ENCODE results near the gene POLR3C.
A peak's percentile ranks its signal among the peaks of the same experiment; 100 is the strongest.
"Not testable (repeated sequence)": the region's sequence is repeated elsewhere in the genome, so short reads cannot be mapped to it uniquely, and the experiment has no call there.

Gene POLR3C

DNA sequence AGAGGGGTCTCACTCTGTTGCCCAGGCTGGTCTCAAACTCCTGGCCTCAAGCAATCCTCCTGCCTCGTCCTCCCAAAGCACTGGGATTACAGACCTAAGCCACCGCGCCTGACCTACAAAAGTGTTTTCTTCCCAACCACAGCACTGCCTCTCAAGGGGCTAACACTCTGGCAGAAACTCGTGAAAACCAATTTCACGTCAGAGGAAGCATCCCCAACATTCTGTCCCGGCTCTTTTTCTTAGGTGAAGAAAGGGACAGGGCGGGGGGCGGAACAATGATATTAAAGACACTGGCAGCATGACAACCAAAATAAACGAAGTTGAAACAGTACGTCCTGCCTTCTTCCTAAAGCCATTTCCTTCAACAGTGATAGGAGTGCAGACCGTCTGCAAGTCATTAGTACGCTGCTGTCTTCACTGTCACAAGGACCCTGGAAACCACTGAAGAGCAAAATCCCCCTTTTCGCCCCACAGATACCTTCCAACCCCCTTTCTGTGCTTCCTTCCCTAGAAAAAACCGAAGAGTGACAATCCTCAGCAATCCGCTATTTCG lies 1.1 kb upstream of the POLR3C start:
- H3K4me1 ChIP-seq; H3K4me3 ChIP-seq (ENCODE audit: low read depth, low read length); DNase-seq; H3K9me3 ChIP-seq; H3K27me3 ChIP-seq: not testable (repeated sequence)
- H3K36me3 ChIP-seq = peaks cover 24% of the 10 kb centered on the region

DNA sequence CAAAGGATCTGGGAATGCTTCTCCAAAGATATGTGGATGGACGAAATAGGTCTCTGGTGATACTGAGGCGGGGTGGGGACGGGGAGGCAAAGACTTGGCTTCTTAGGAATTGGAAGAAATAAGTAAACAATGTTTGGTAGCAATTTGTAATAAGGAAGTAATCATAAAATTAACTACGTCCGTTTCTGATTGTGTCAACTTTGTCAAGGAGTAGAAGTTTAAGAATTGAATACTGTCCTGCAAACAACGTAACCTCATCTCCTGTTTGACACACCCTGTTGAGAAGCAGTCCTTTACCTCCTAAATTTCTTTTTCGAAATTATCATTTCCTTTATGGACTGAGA lies 471 bp downstream of the POLR3C start:
- Histone ChIP-seq H3K4me3 (ENCODE audit: low read depth, low read length) (peak overlapping the region; percentile 99), H3K9me3 (no peaks in the 10 kb centered on the region), H3K36me3 (peaks cover 40% of the 10 kb centered on the region), H3K4me1 (no peaks in the 10 kb centered on the region; the same call in 1 of the 2 replicates), H3K27me3 (no peaks in the 10 kb centered on the region)
- TF ChIP-seq, protein P1, sequence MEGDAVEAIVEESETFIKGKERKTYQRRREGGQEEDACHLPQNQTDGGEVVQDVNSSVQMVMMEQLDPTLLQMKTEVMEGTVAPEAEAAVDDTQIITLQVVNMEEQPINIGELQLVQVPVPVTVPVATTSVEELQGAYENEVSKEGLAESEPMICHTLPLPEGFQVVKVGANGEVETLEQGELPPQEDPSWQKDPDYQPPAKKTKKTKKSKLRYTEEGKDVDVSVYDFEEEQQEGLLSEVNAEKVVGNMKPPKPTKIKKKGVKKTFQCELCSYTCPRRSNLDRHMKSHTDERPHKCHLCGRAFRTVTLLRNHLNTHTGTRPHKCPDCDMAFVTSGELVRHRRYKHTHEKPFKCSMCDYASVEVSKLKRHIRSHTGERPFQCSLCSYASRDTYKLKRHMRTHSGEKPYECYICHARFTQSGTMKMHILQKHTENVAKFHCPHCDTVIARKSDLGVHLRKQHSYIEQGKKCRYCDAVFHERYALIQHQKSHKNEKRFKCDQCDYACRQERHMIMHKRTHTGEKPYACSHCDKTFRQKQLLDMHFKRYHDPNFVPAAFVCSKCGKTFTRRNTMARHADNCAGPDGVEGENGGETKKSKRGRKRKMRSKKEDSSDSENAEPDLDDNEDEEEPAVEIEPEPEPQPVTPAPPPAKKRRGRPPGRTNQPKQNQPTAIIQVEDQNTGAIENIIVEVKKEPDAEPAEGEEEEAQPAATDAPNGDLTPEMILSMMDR (IDR thresholded peaks at IDR 0.05; ENCODE audit: low read depth, low read length) = no peak
- no peak for DNase-seq

DNA sequence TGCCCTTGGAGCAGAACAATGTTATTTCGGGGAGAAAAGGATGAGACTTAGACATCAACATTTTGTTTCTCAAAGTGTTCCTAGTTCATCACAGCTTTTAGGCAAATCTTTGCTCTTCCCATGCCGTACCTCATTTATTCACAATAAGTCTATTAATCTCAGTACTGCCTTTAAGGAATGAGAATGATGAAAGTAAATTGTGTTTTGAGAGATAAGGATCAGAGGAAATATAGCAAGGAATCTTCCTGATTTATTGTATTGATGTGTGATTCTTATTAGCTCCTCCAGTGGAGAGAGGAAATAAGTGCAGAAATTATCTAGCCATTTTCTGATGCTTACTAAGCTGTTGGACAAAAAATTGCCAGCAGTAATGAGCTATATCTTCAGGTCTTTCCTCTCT lies 2.0 kb downstream of the POLR3C start:
- TF ChIP-seq, protein P1 (IDR thresholded peaks at IDR 0.05; ENCODE audit: low read depth, low read length) = no peak
- no peaks in the 10 kb centered on the region for H3K9me3 ChIP-seq
- no peak overlapping the region for H3K4me3 ChIP-seq (ENCODE audit: low read depth, low read length)
- H3K4me1 ChIP-seq = no peaks in the 10 kb centered on the region; the same call in 1 of the 2 replicates
- no peaks in the 10 kb centered on the region for H3K27me3 ChIP-seq
- peaks cover 55% of the 10 kb centered on the region for H3K36me3 ChIP-seq
- DNase-seq = no peak

DNA sequence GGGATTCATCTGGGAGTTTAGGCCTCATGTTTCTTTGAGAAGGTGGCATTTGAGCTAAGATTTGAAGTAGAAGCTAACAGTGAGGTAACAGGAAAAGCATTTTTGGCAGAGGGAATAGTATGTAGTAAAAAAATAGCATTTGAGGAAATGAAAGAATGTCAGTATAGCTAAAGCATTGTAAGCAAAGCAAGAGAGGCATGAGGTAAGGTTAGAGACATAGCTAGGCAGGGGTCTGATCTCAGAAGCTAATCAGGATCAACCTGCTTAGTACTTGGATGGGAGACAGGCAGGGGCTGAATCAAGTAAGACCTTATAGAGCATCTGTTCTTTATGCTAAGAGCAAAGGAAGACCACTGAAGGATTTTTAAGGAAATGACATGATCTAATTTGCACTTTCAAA lies 4.0 kb downstream of the POLR3C start:
- H3K36me3 ChIP-seq = peaks cover 72% of the 10 kb centered on the region
- TF ChIP-seq, protein P1 (IDR thresholded peaks at IDR 0.05; ENCODE audit: low read depth, low read length) = no peak

DNA sequence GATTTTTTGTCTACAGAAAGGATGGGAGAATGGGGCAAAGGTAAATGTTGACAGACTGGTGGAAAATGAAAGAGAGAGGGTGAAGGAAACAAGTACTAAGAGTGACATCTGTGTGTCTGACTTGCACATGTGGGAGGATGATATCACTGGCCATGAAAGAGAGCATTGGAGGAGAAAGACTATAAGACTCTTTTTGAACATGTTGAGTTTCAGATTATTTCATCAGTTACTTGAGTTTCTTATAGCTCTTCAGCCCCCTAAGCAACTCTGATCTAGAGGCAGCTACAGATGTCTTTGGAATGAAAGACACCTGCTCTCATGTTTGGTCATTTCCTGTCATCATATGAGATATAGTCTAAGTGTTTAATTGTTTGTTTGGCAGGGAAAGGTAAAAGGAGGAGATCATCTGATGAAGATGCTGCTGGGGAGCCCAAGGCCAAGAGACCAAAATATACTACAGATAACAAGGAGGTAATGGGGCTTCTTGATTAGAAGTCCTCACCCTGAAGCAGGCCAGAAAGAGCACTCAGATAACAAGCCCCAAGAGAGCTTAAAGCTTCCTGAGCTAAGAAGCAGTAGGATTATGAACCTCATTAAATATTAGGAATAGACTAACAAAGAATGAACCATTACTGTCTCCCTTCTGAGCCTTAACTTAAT lies 4.5 kb downstream of the POLR3C start:
- DNase-seq = no peak

More for the DNA sequence above, 4.0 kb downstream of the POLR3C start:
- no peaks in the 10 kb centered on the region for H3K9me3 ChIP-seq
- DNase-seq = no peak
- no peaks in the 10 kb centered on the region; the same call in 1 of the 2 replicates for H3K4me1 ChIP-seq
- H3K27me3 ChIP-seq = no peaks in the 10 kb centered on the region
- no peak overlapping the region for H3K4me3 ChIP-seq (ENCODE audit: low read depth, low read length)

DNA sequence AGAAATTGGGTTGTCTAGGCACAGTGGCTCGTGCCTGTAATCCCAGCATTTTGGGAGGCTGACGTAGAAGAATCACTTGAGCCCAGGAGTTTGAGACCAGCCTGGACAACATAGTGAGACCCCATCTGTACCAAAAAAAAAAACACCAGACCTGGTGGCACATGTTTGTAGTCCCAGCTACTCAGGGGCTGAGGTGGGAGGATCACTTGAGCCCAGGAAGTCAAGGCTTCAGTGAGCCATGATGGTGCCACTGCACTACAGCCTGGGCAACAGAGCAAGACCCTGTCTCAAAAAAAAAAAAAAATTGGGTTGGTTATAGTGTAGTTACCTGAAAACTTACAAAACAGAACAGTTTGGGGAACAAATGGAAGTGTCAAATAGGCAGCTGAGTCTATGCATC lies 6.8 kb downstream of the POLR3C start:
- not testable (repeated sequence) for DNase-seq; H3K9me3 ChIP-seq; H3K27me3 ChIP-seq; H3K4me1 ChIP-seq; H3K4me3 ChIP-seq (ENCODE audit: low read depth, low read length)
- H3K36me3 ChIP-seq = peaks cover 91% of the 10 kb centered on the region

More for the DNA sequence above, 4.5 kb downstream of the POLR3C start:
- H3K4me3 ChIP-seq (ENCODE audit: low read depth, low read length) = no peak overlapping the region
- no peaks in the 10 kb centered on the region for H3K27me3 ChIP-seq
- no peaks in the 10 kb centered on the region for H3K9me3 ChIP-seq
- H3K4me1 ChIP-seq = no peaks in the 10 kb centered on the region; the same call in 1 of the 2 replicates
- TF ChIP-seq, protein P1 (IDR thresholded peaks at IDR 0.05; ENCODE audit: low read depth, low read length) = no peak
- peaks cover 78% of the 10 kb centered on the region for H3K36me3 ChIP-seq

DNA sequence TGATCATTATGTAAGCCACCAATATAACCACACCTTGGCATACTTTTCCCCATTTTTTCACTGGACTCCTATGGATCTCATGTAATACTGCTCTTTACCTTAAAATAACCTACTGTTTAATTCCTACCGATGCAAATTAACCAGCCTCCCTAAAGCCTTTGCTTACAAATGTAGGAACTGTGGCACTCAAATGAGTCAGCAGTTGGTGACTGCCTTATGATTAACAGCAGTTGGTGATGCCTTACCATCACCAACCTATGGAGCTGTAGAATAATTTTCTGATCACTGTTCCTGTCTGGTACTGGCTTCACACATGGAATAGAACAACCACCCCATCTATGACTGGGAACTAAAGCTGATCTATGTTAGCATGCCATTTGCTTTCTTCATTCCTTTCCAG lies 13.7 kb downstream of the POLR3C start:
- TF ChIP-seq, protein P1 (IDR thresholded peaks at IDR 0.05; ENCODE audit: low read depth, low read length) = no peak
- peaks cover 89% of the 10 kb centered on the region for H3K36me3 ChIP-seq
- no peaks in the 10 kb centered on the region for H3K4me1 ChIP-seq
- no peak for DNase-seq
- H3K9me3 ChIP-seq = no peaks in the 10 kb centered on the region
- no peak overlapping the region for H3K4me3 ChIP-seq (ENCODE audit: low read depth, low read length)
- H3K27me3 ChIP-seq = no peaks in the 10 kb centered on the region
